Measurements from ENCODE around the gene ZNF488. TPM values are rescaled to one million over a fixed set of nuclear protein-coding genes. Genes with fewer than 3 reads are reported as not detected.

Gene ZNF488
- polyA plus RNA-seq, 1 experiment: 0.15 TPM

GRCh38 chr10:47333532-47333931, 50.6 kb downstream of the ZNF488 start:
- Histone ChIP-seq H3K4me3 (ENCODE audit: low read depth, low read length) (no peak overlapping the region), H3K27me3 (ENCODE audit: control insufficient read depth, insufficient read depth, low read length) (0 out of 2 replicates have a peak, but pooled peaks cover 4% of the 10 kb centered on the region), H3K36me3 (ENCODE audit: control insufficient read depth, insufficient read depth, low read length) (no peaks in the 10 kb centered on the region)
- TF ChIP-seq CTCF (IDR thresholded peaks at IDR 0.05; ENCODE audit: insufficient read depth, low read depth, low read length): no peak
- ChIA-PET POLR2A (no interaction called here), CTCF (no interaction called here)
- no peak for DNase-seq (ENCODE audit: low read depth)

GRCh38 chr10:47332946-47333345, 51.1 kb downstream of the ZNF488 start:
- ChIA-PET POLR2A (no interaction called here), CTCF (interaction anchor here (0.6 to 1.6 kb wide), 2 partner anchors 7 to 10 kb away, joined by 3 to 5 read pairs; no protein-coding TSS in a partner anchor)
- H3K27me3 ChIP-seq (ENCODE audit: control insufficient read depth, insufficient read depth, low read length): 0 out of 2 replicates have a peak, but pooled peaks cover 4% of the 10 kb centered on the region
- no peak for TF ChIP-seq CTCF (IDR thresholded peaks at IDR 0.05; ENCODE audit: insufficient read depth, low read depth, low read length)
- DNase-seq (ENCODE audit: low read depth): no peak
- no peaks in the 10 kb centered on the region for H3K36me3 ChIP-seq (ENCODE audit: control insufficient read depth, insufficient read depth, low read length)
- no peak overlapping the region for H3K4me3 ChIP-seq (ENCODE audit: low read depth, low read length)

GRCh38 chr10:47332371-47332770, 51.7 kb downstream of the ZNF488 start:
- ChIA-PET POLR2A (no interaction called here), CTCF (interaction anchor here (0.6 to 1.6 kb wide), 3 partner anchors 8 to 284 kb away, joined by 3 to 5 read pairs (median 3); no protein-coding TSS in a partner anchor)
- DNase-seq (ENCODE audit: low read depth): no peak
- Histone ChIP-seq H3K36me3 (ENCODE audit: control insufficient read depth, insufficient read depth, low read length) (no peaks in the 10 kb centered on the region), H3K27me3 (ENCODE audit: control insufficient read depth, insufficient read depth, low read length) (0 out of 2 replicates have a peak, but pooled peaks cover 4% of the 10 kb centered on the region), H3K4me3 (ENCODE audit: low read depth, low read length) (no peak overlapping the region)
- TF ChIP-seq CTCF (IDR thresholded peaks at IDR 0.05; ENCODE audit: insufficient read depth, low read depth, low read length): no peak

- ChIA-PET POLR2A (no interaction called here), CTCF (interaction anchor here (1.2 to 1.6 kb wide), 2 partner anchors 8 to 284 kb away, joined by 3 to 5 read pairs; no protein-coding TSS in a partner anchor)
- H3K4me3 ChIP-seq (ENCODE audit: low read depth, low read length): no peak overlapping the region
Observed at GRCh38 chr10:47331954-47332353, 52.1 kb downstream of the ZNF488 start.

GRCh38 chr10:47331491-47331890, 52.6 kb downstream of the ZNF488 start:
- no peak for DNase-seq (ENCODE audit: low read depth)
- no peaks in the 10 kb centered on the region for H3K36me3 ChIP-seq (ENCODE audit: control insufficient read depth, insufficient read depth, low read length)
- CTCF ChIA-PET: interaction anchor here (1.2 to 1.6 kb wide), 2 partner anchors 9 to 283 kb away, joined by 3 to 5 read pairs; no protein-coding TSS in a partner anchor
- POLR2A ChIA-PET: no interaction called here
- no peak for TF ChIP-seq CTCF (IDR thresholded peaks at IDR 0.05; ENCODE audit: insufficient read depth, low read depth, low read length)
- 0 out of 2 replicates have a peak, but pooled peaks cover 4% of the 10 kb centered on the region for H3K27me3 ChIP-seq (ENCODE audit: control insufficient read depth, insufficient read depth, low read length)
- no peak overlapping the region for H3K4me3 ChIP-seq (ENCODE audit: low read depth, low read length)

More at GRCh38 chr10:47331954-47332353, 52.1 kb downstream of the ZNF488 start:
- H3K27me3 ChIP-seq (ENCODE audit: control insufficient read depth, insufficient read depth, low read length): 0 out of 2 replicates have a peak, but pooled peaks cover 4% of the 10 kb centered on the region
- no peak for DNase-seq (ENCODE audit: low read depth)
- TF ChIP-seq CTCF (IDR thresholded peaks at IDR 0.05; ENCODE audit: insufficient read depth, low read depth, low read length): no peak
- H3K36me3 ChIP-seq (ENCODE audit: control insufficient read depth, insufficient read depth, low read length): no peaks in the 10 kb centered on the region
